Testis (tissue), 3 donors: Measurements from ENCODE around the gene SSTR4. TPM values are rescaled to one million over a fixed set of nuclear protein-coding genes. Genes with fewer than 3 reads are reported as not detected.

Experiments
- DNase-seq: peaks from one replicate; pipeline ENCODE4 v3.0.0-alpha.2; 2019
- H3K27ac ChIP-seq, 2 donors: fragments of 200-600 bp; sonication (generic); one replicate each; pipeline ENCODE4 v1.5.1; 2019
- H3K27me3 ChIP-seq: fragments of 200-600 bp; sonication (generic); one replicate; pipeline ENCODE4 v1.5.1; 2019
- H3K36me3 ChIP-seq: fragments of 200-600 bp; sonication (generic); one replicate; pipeline ENCODE4 v1.5.1; 2017; ENCODE audit warnings: low read depth; ENCODE audit errors: missing control alignments
- H3K4me1 ChIP-seq: fragments of 200-600 bp; sonication (generic); one replicate; pipeline ENCODE4 v1.5.1; 2019
- H3K4me3 ChIP-seq, 2 donors: fragments of 200-600 bp; sonication (generic); one replicate each; pipeline ENCODE4 v1.5.1; 2017 to 2019
- H3K9me3 ChIP-seq: fragments of 200-600 bp; sonication (generic); one replicate; pipeline ENCODE4 v1.5.1; 2017
- CTCF ChIP-seq, 3 experiments: fragments of 450-650 bp in 2 of 3; fragments of 200-600 bp in 1 of 3; sonication (generic) in 1 of 3; IDR thresholded peaks; one replicate each; pipeline ENCODE4 v1.5.1; 2016 to 2019; ENCODE audit warnings: antibody characterized with exemption in 3 of 3, mild to moderate bottlenecking in 2 of 3, moderate library complexity in 1 of 3
- POLR2A ChIP-seq: fragments of 450-650 bp; IDR thresholded peaks from one replicate; pipeline ENCODE4 v1.6.1; 2017; ENCODE audit warnings: antibody characterized with exemption, mild to moderate bottlenecking, moderate library complexity
- WGBS, 2 donors: methylation state at CpG; one replicate each; pipeline ENCODE4 v1.1.5; 2018; 5-methylcytosine and 5-hydroxymethylcytosine counted together
- intact Hi-C: fragments of 100-400 bp; cut with DNase I; formaldehyde crosslinking; loops from one replicate; pipeline ENCODE4 v1.15.1; 2023; ENCODE audit warnings: low total_unique reads
- polyA plus RNA-seq: library from polyadenylated mRNA; stranded (reverse); fragments of 350-450 nt; fragmentation: Illumina TruSeq; extraction: RNeasy Lipid Tissue Mini Kit (QIAGEN cat#74804); gene quantifications from one replicate; pipeline ENCODE4 v1.2.3, GENCODE V29; 2014; ENCODE audit warnings: low read depth, low replicate concordance; ENCODE audit not compliant: insufficient read depth
- total RNA-seq, 2 donors: library from RNA; depleted of rRNA; stranded (reverse); fragments of >200 nt; gene quantifications; one replicate each; pipeline ENCODE4 v1.2.3, GENCODE V29; 2016

The SSTR4 gene
- total and polyA plus RNA-seq, 3 donors from 2014 or later = 0.55 TPM; not detected in 2

GRCh38 chr20:22998476-22998875, 36.6 kb upstream of the SSTR4 start:
- intact Hi-C loops = no loop called here
- Histone ChIP-seq H3K4me1 (no peaks in the 10 kb centered on the region), H3K27me3 (no peaks in the 10 kb centered on the region), H3K4me3 (no peak overlapping the region), H3K9me3 (no peaks in the 10 kb centered on the region), H3K36me3 (no peaks in the 10 kb centered on the region), H3K27ac (no peak overlapping the region)
- no peak for DNase-seq
- TF ChIP-seq POLR2A (no peak), CTCF (IDR thresholded peaks at IDR 0.05) (no peak)
- WGBS, 2 donors = 65 to 71% methylated on average over 2 of the region's 2 CpGs

- Histone ChIP-seq H3K27ac (no peak overlapping the region), H3K4me1 (no peaks in the 10 kb centered on the region), H3K4me3 (no peak overlapping the region), H3K36me3 (no peaks in the 10 kb centered on the region), H3K9me3 (no peaks in the 10 kb centered on the region), H3K27me3 (no peaks in the 10 kb centered on the region)
- 84 to 85% methylated on average over 4 of the region's 4 CpGs for WGBS, 2 donors
- TF ChIP-seq CTCF (IDR thresholded peaks at IDR 0.05) (no peak), POLR2A (no peak)
- DNase-seq = no peak
- intact Hi-C loops = no loop called here
These were observed 35.4 kb upstream of the SSTR4 start for GRCh38 chr20:22999756-23000155.

GRCh38 chr20:23000232-23000947, 34.7 kb upstream of the SSTR4 start:
- WGBS, 2 donors = 72 to 77% methylated on average over 6 of the region's 6 CpGs
- intact Hi-C loops = no loop called here
- no peaks in the 10 kb centered on the region for H3K36me3 ChIP-seq
- H3K27me3 ChIP-seq = no peaks in the 10 kb centered on the region
- TF ChIP-seq CTCF (IDR thresholded peaks at IDR 0.05) = no peak
- H3K4me3 ChIP-seq = no peak overlapping the region
- no peak for DNase-seq
- H3K27ac ChIP-seq = no peak overlapping the region
- no peaks in the 10 kb centered on the region for H3K9me3 ChIP-seq
- no peaks in the 10 kb centered on the region for H3K4me1 ChIP-seq

- H3K36me3 ChIP-seq = no peaks in the 10 kb centered on the region
- no peak overlapping the region for H3K27ac ChIP-seq
- H3K4me3 ChIP-seq = no peak overlapping the region
- H3K9me3 ChIP-seq = no peaks in the 10 kb centered on the region
- 90 to 92% methylated on average over 6 of the region's 6 CpGs for WGBS, 2 donors
- intact Hi-C loops = no loop called here
- H3K4me1 ChIP-seq = no peaks in the 10 kb centered on the region
- DNase-seq = no peak
- TF ChIP-seq POLR2A = no peak
- no peak for TF ChIP-seq CTCF (IDR thresholded peaks at IDR 0.05)
- no peaks in the 10 kb centered on the region for H3K27me3 ChIP-seq
These were observed 32.8 kb upstream of the SSTR4 start for GRCh38 chr20:23002276-23002675.

- no peaks in the 10 kb centered on the region for H3K27me3 ChIP-seq
- no peaks in the 10 kb centered on the region for H3K4me1 ChIP-seq
- DNase-seq = no peak
- H3K4me3 ChIP-seq = no peak overlapping the region
- intact Hi-C loops = no loop called here
- no peaks in the 10 kb centered on the region for H3K36me3 ChIP-seq
- TF ChIP-seq CTCF (IDR thresholded peaks at IDR 0.05) (no peak), POLR2A (no peak)
- no peaks in the 10 kb centered on the region for H3K9me3 ChIP-seq
- H3K27ac ChIP-seq = no peak overlapping the region
- 88 to 100% methylated on average over 1 of the region's 1 CpG for WGBS, 2 donors
These were observed 32.0 kb upstream of the SSTR4 start for GRCh38 chr20:23003077-23003635.
